ENCODE data around the gene STK25. TPM values are rescaled to one million over a fixed set of nuclear protein-coding genes. Genes with fewer than 3 reads are reported as not detected.

Gene STK25
- 291 and 314 TPM in 2 replicates for total RNA-seq (2014; rRNA removed; shearing (Covaris generic))

- DNase-seq (ENCODE audit: low spot score), result peak; percentile 98
Measured at GRCh38 chr2:241508240-241509154, at the start of gene STK25. Gene STK25 (minus strand): TSS chr2:241508584. CDS start chr2:241508035, 549 bp downstream.

DNA sequence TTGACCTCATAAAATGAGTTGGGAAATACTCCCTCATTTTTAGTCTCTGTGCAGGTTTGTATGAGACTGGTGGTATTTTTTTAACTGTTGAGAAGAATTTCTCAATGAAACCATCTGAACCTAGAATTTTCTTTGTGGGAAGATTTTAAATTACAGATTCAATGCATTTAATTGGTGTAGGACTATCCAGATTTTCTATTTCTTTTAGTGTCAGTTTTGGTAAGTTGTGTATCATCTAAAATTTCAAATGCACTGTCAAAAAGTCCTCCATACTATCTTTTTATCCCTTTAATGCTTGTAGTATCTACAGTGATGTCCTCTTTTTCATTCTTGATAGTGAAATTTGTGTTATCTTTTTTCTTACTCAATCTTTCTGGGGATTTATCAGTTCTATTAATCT, 48.4 kb upstream of the STK25 start:
- DNase-seq (ENCODE audit: low spot score), result no peak

- DNase-seq (ENCODE audit: low spot score), result no peak
Measured at GRCh38 chr2:241555711-241556110, 47.3 kb upstream of the STK25 start.

DNA sequence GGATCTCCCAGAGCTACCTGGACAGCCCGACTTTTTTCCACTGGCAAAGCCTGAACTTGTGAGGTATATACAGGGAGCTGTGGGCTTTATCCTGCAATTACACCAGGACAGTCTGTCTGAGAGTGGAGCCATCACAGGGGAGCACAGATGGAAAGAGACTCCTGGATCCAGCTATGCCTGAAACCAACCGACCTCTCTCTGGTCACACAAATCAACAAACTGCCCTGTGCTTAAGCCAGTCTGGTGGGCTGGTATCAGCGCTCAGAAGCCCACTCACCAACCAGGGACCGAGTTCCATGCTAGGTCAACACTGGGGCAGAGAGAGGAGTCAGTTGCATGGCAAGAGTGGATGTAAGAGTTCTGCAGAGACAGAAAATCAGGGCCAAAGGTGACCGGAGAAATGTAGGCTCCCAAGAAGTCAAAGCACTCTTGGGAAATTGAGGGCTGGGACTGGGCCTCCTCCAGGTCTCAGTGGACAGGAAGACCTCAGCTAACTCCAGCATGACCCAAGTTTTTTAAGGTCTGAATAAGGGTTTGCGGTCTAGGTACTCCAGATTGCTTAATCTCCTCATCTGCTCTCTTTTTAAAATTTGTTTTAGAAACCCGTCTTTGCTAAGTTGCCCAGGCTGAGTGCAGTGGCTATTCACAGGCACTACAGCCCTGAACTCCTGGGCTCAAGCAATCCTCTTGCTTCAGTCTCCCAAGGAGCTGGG, 46.4 kb upstream of the STK25 start:
- no peak for DNase-seq (ENCODE audit: low spot score)

- no peak for DNase-seq (ENCODE audit: low spot score)
Measured at GRCh38 chr2:241553981-241554380, 45.6 kb upstream of the STK25 start.

DNA sequence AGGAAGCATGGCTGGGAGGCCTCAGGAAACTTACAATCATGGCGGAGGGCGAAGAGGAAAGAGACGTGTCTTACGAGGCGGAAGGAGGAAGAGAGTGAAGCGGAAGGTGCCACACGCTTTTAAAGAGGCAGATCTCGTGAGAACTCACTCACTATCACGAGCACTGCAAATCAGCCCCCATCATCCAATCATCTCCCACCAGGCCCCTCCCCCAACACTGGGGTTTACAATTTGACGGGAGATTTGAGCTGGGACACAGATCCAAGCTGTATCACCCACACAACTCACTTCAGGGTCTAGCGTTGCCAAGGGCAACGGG, 45.1 kb upstream of the STK25 start:
- no peak for DNase-seq (ENCODE audit: low spot score)

- no peak for DNase-seq (ENCODE audit: low spot score)
Measured at GRCh38 chr2:241551998-241552737, 43.8 kb upstream of the STK25 start.

- DNase-seq (ENCODE audit: low spot score), result no peak
Measured at GRCh38 chr2:241551599-241551997, 43.2 kb upstream of the STK25 start.

GRCh38 chr2:241550616-241551580, 42.5 kb upstream of the STK25 start:
- DNase-seq (ENCODE audit: low spot score), result no peak

GRCh38 chr2:241548451-241548835, 40.1 kb upstream of the STK25 start:
- no peak for DNase-seq (ENCODE audit: low spot score)

DNA sequence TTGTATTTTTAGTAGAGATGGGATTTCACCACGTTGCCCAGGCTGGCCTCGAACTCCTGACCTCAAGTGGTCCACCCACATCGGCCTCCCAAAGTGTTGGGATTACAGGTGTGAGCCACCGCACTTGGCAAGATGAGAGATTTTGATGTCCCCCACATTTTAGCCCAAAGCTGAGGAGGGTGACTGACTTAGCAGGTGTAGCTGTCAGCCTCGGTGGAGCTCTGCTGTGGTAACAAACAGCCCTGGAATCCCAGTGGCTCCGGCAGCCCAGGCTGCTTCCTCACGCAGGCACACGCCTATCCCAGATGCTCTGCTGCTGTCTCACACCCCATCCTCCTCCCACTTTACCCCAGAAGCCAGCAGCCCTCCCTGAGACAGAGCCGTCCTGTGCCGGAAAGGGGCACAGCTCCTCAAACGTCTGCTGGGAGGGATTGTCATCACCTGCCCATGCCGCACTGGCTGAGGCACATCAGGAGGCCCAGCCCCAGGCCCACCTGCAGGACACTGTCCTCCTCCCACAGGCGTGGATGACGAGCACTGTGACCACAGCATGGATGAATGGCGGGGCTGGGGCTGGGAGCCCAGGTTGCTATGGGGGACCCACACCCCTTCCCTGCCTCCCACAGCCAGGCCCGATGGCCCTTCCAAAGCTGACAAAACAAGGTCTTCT, 39.5 kb upstream of the STK25 start:
- no peak for DNase-seq (ENCODE audit: low spot score)

GRCh38 chr2:241546771-241547498, 38.6 kb upstream of the STK25 start:
- DNase-seq (ENCODE audit: low spot score), result no peak

GRCh38 chr2:241545523-241546473, 37.4 kb upstream of the STK25 start:
- DNase-seq (ENCODE audit: low spot score), result no peak

DNA sequence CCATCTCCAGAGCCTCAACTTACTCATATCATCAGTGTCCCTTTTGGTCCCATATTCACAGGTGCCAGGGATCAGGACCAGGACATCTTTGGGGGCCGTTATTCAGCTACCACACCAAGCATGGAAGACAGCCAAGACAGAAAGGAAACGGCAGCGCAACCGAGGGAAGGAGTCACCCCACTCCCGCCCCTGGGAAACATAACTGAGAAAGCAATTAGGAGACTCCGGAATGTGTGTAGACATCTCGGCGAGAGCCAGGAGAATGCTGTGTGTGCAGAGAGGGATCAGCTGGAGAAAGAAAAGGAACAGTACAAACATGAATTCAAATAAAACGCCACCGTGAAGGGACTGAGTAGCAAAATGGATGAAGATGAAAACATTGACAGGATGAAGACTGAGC, 36.7 kb upstream of the STK25 start:
- no peak for DNase-seq (ENCODE audit: low spot score)

GRCh38 chr2:241542278-241542605, 33.9 kb upstream of the STK25 start:
- DNase-seq (ENCODE audit: low spot score), result no peak

- no peak for DNase-seq (ENCODE audit: low spot score)
Measured at GRCh38 chr2:241541564-241542277, 33.3 kb upstream of the STK25 start.

DNA sequence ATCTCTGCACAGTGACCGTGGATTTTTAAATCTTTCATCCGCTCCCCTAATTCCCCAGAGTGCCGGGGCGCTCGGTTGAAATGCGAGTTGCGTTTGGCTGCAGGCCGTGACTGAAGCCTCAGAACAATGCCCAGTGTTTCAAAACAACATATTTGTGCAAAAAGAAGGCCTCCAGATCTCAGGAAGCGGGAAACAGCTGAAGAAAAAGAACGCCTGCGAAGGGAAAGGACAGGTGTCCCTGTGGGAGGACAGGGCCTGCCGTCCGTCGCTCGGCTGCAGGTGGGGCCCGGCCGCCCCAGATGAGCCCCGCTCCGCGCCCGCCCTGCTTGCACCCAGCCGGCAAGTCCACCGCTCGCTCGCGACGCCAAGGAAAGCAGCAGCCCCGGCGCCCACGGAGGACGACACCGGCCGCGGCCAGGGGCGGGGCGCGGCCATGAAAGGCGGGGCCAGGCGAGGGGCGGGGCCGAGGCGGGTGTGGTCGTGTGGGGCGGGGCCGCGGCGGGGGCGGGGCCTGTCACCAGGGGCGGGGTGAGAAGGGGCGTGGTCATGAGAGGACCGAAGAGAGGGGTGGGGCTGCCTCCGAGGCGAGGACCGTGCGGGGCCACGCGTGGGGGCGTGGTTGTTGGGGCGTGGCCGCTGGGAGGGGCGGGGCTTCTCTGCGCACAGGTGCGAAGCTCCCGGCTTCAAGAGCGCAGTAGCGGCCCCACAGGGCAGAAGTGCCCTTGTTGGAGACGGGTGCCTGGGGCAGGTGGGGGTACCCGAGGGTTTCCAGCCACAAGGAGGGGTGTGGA, 32.6 kb upstream of the STK25 start:
- DNase-seq (ENCODE audit: low spot score), result peak; percentile 55

All from HT-29 (cell line).